ENCODE data around the gene TIAM1. TPM values are rescaled to one million over a fixed set of nuclear protein-coding genes. Genes with fewer than 3 reads are reported as not detected.

Gene TIAM1
- total RNA-seq, 1 donor from 2014 or later = 3.8 TPM

- no peak for DNase-seq (ENCODE audit: missing footprints)
- intact Hi-C loops (cut with DNase I) = no loop called here
Measured at GRCh38 chr21:31335957-31336738, 7.9 kb downstream of the TIAM1 start.

GRCh38 chr21:31334648-31335121 lies 9.4 kb downstream of the TIAM1 start:
- ATAC-seq = no peak
- no peak for DNase-seq (ENCODE audit: missing footprints)
- intact Hi-C loops (cut with DNase I) = no loop called here

More at GRCh38 chr21:31335957-31336738, 7.9 kb downstream of the TIAM1 start:
- peak; percentile 85 for ATAC-seq

- no peak for DNase-seq (ENCODE audit: missing footprints)
- no peak for ATAC-seq
- intact Hi-C loops (cut with DNase I) = no loop called here
Measured at GRCh38 chr21:31332525-31332924, 11.5 kb downstream of the TIAM1 start.

- DNase-seq (ENCODE audit: missing footprints) (no peak), ATAC-seq (no peak)
- intact Hi-C loops (cut with DNase I) = no loop called here
Measured at GRCh38 chr21:31331231-31331630, 12.8 kb downstream of the TIAM1 start.

- intact Hi-C loops (cut with DNase I) = no loop called here
- DNase-seq (ENCODE audit: missing footprints) (no peak), ATAC-seq (no peak)
Measured at GRCh38 chr21:31330144-31330483, 13.9 kb downstream of the TIAM1 start.

- intact Hi-C loops (cut with DNase I) = no loop called here
- DNase-seq (ENCODE audit: missing footprints) (no peak), ATAC-seq (no peak)
Measured at GRCh38 chr21:31329456-31330143, 14.5 kb downstream of the TIAM1 start.

- DNase-seq (ENCODE audit: missing footprints) (no peak), ATAC-seq (peak; percentile 20)
- intact Hi-C loops (cut with DNase I) = no loop called here
Measured at GRCh38 chr21:31326522-31327242, 17.4 kb downstream of the TIAM1 start.

- no peak for DNase-seq (ENCODE audit: missing footprints)
- ATAC-seq = no peak
- intact Hi-C loops (cut with DNase I) = no loop called here
Measured at GRCh38 chr21:31318971-31319370, 25.1 kb downstream of the TIAM1 start.

GRCh38 chr21:31317688-31318087 lies 26.4 kb downstream of the TIAM1 start:
- ATAC-seq (no peak), DNase-seq (ENCODE audit: missing footprints) (no peak)
- intact Hi-C loops (cut with DNase I) = no loop called here

- DNase-seq (ENCODE audit: missing footprints) (no peak), ATAC-seq (no peak)
- intact Hi-C loops (cut with DNase I) = no loop called here
Measured at GRCh38 chr21:31316488-31317169, 27.4 kb downstream of the TIAM1 start.

- DNase-seq (ENCODE audit: missing footprints) (no peak), ATAC-seq (no peak)
- intact Hi-C loops (cut with DNase I) = no loop called here
Measured at GRCh38 chr21:31316072-31316471, 28.0 kb downstream of the TIAM1 start.

GRCh38 chr21:31310750-31311149 lies 33.3 kb downstream of the TIAM1 start:
- intact Hi-C loops (cut with DNase I) = no loop called here
- ATAC-seq (no peak), DNase-seq (ENCODE audit: missing footprints) (no peak)

- intact Hi-C loops (cut with DNase I) = no loop called here
- ATAC-seq (no peak), DNase-seq (ENCODE audit: missing footprints) (no peak)
Measured at GRCh38 chr21:31308584-31308983, 35.5 kb downstream of the TIAM1 start.

GRCh38 chr21:31305888-31306287 lies 38.2 kb downstream of the TIAM1 start:
- intact Hi-C loops (cut with DNase I) = no loop called here
- ATAC-seq = no peak
- DNase-seq (ENCODE audit: missing footprints) = no peak

- no peak for ATAC-seq
- DNase-seq (ENCODE audit: missing footprints) = no peak
- intact Hi-C loops (cut with DNase I) = no loop called here
Measured at GRCh38 chr21:31299291-31300147, 44.5 kb downstream of the TIAM1 start.

GRCh38 chr21:31298618-31299269 lies 45.3 kb downstream of the TIAM1 start:
- intact Hi-C loops (cut with DNase I) = no loop called here
- DNase-seq (ENCODE audit: missing footprints) (no peak), ATAC-seq (no peak)

GRCh38 chr21:31297806-31298205 lies 46.3 kb downstream of the TIAM1 start:
- ATAC-seq (no peak), DNase-seq (ENCODE audit: missing footprints) (no peak)
- intact Hi-C loops (cut with DNase I) = no loop called here

- DNase-seq (ENCODE audit: missing footprints) (no peak), ATAC-seq (no peak)
- intact Hi-C loops (cut with DNase I) = no loop called here
Measured at GRCh38 chr21:31295676-31296075, 48.4 kb downstream of the TIAM1 start.
